ENCODE results near the gene HHIPL1.

DNA sequence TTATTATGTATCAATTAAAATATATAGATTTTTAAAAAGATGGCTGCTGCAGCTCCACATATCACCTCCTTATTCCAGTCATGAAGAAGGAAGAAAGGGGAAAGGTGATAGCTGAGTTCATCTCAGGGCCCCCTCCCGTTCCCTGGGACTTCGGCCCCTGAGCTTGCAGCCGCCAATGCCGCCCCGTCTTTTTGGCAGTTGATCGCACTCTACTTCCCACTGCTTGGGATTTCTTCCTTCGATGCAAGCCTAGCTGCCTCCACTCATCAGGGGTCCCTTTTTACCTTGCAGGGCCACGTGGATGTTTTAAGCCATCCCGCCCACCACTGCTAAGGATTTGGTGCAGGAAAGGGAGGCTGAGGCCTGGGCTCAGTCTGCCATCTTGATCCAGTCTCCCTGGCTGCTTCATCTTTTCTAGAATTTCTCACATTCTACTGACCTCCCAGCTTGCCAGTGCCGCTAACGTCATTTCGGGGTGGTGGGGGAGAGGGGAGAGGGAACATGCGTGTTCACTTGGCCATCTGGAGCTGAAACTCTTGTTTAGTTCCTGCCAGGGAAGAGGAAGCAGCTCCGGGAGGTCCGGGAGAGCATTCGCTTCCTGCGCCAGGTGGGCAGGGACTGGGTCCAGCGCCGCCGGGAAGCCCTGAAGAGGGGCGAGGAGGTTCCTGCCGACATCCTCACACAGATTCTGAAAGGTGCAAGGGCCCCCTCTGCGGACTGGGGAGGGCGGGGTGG lies 70.5 kb downstream of the HHIPL1 start:
- TF ChIP-seq POLR2AphosphoS5 (IDR thresholded peaks at IDR 0.05) (no peak), CTCF (IDR thresholded peaks at IDR 0.05) (no peak), POLR2A (IDR thresholded peaks at IDR 0.05) (no peak)

Measured in suprapubic skin (tissue), 4 donors.